CD4-positive, alpha-beta T cell (primary cell): ENCODE data around the gene KMT2C. TPM values are rescaled to one million over a fixed set of nuclear protein-coding genes. Genes with fewer than 3 reads are reported as not detected.

Experiments
- ATAC-seq: fragments of 200-7000 bp; cut with Tn5 transposase; one replicate; pipeline ENCODE4 v1.10.0; 2022; ENCODE audit warnings: mild to moderate bottlenecking; ENCODE audit not compliant: poor library complexity
- CTCF ChIA-PET: fragments of 350-600 bp; sonication (Branson Sonifier 250); formaldehyde crosslinking; loops from one replicate; lab custom pipeline; 2021; ENCODE audit warnings: antibody characterized with exemption, inconsistent platforms; lab: Charles Lee
- POLR2A ChIA-PET: fragments of 350-600 bp; sonication (Branson Sonifier 250); formaldehyde crosslinking; loops from one replicate; lab custom pipeline; 2021; ENCODE audit warnings: antibody characterized with exemption, inconsistent platforms; lab: Charles Lee
- DNase-seq, 14 experiments: peaks; one replicate each; pipeline ENCODE4 v3.0.0-alpha.2; 2013 to 2020; ENCODE audit warnings: mixed read lengths in 2 of 14
- H3K27ac ChIP-seq, 2 donors: one replicate each; pipeline versions ENCODE4 v1.5.1 to v1.7.0; 2013; ENCODE audit warnings: low read length in 2 of 2, low read depth in 1 of 2, mild to moderate bottlenecking in 1 of 2
- H3K27me3 ChIP-seq, 2 experiments: 1 replicate in 1 of 2; 2 replicates in 1 of 2; pipeline versions ENCODE4 v1.6.1 to v1.7.0; 2013; ENCODE audit warnings: low read length in 2 of 2, control low read depth in 1 of 2, mild to moderate bottlenecking in 1 of 2, moderate library complexity in 1 of 2; ENCODE audit not compliant: insufficient read depth in 2 of 2, control insufficient read depth in 1 of 2
- H3K36me3 ChIP-seq: one replicate; pipeline ENCODE4 v1.6.1; 2013; ENCODE audit warnings: low read length, control low read depth; ENCODE audit not compliant: insufficient read depth
- H3K4me1 ChIP-seq: one replicate; pipeline ENCODE4 v1.6.1; 2013; ENCODE audit warnings: low read length, control low read depth; ENCODE audit not compliant: insufficient read depth
- H3K4me3 ChIP-seq: one replicate; pipeline ENCODE4 v1.5.1; 2013; ENCODE audit warnings: mild to moderate bottlenecking, low read length, moderate library complexity
- H3K9me3 ChIP-seq, 2 experiments: 1 replicate in 1 of 2; 2 replicates in 1 of 2; pipeline versions ENCODE4 v1.6.1 to v1.7.0; 2013; ENCODE audit warnings: low read length in 2 of 2, mild to moderate bottlenecking in 2 of 2, control low read depth in 1 of 2, moderate library complexity in 1 of 2; ENCODE audit not compliant: control insufficient read depth in 1 of 2, insufficient read depth in 1 of 2
- H3K27ac Mint-ChIP-seq: one replicate; pipeline ENCODE4 v1.8.0; 2020; ENCODE audit warnings: mixed read lengths
- H3K27me3 Mint-ChIP-seq: one replicate; pipeline ENCODE4 v1.8.0; 2021; ENCODE audit warnings: mixed read lengths
- H3K36me3 Mint-ChIP-seq: one replicate; pipeline ENCODE4 v1.8.0; 2021; ENCODE audit warnings: low read depth, mixed read lengths
- H3K4me1 Mint-ChIP-seq: one replicate; pipeline ENCODE4 v1.8.0; 2021; ENCODE audit warnings: low read depth, mixed read lengths
- H3K4me3 Mint-ChIP-seq: one replicate; pipeline ENCODE4 v1.8.0; 2020; ENCODE audit warnings: mild to moderate bottlenecking, mixed read lengths
- H3K9me3 Mint-ChIP-seq: one replicate; pipeline ENCODE4 v1.8.0; 2020; ENCODE audit warnings: mixed read lengths
- intact Hi-C, 2 experiments: fragments of 100-400 bp; cut with DNase I in 1 of 2; cut with micrococcal nuclease in 1 of 2; formaldehyde crosslinking; loops; one replicate each; pipeline versions ENCODE4 v1.15.1 to v1.9.0; 2023 to 2025; cut with DNase I, micrococcal nuclease
- total RNA-seq, 174 experiments: library from RNA in 2 of 174; stranded (reverse) in 2 of 174; gene quantifications; one replicate each; pipeline ENCODE4 v1.2.3 and lab custom pipeline; 2021 to 2026
- TF ChIP-seq, protein P1 (sequence below): fragments of 200-600 bp; IDR thresholded peaks from one replicate; pipeline ENCODE4 v1.8.0; 2022; ENCODE audit warnings: antibody characterized with exemption, mild to moderate bottlenecking

KMT2C gene
- total RNA-seq, 2 experiments from 2014 or later: 113 to 118 TPM

DNA sequence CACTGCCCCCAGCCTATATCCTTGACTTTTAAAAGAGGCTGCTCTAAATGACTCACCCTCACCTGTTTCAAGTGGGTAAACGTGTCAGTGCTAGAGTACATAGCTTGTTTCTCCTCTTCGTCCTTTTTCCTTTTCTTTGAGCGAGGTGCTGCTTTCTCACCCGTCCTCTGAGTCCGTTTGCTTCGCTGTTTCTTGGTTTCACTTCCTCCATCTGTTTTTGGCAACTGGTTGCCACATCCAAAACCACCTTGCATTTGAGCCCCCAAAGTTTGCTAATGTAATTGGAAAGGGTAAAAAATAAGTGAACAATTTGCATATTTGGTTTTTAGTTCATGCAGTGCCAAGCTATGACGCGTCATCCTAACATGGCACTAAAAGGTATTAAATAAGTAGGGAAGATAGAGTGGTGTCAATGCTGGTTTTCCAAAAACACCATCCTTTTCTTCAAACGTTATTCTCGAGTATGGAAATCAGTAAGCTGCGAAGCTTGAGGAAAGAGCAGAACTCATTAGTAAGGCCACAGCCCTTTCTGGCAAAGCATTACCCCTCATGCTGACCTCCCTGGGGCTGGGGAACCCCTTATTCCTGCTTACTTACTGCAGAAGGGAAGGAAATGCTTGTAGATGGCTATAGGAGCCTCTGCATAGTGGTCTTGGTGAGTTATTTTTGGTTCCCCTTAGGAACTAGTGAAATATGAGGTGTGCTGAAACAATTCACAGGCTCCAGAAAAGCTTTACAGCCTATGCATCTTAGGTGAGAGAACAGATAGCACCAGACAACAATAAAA is 276.8 kb downstream of the KMT2C start:
- DNase-seq: peak in 2 of 14 experiments; percentile 13 to 26
- peaks cover 92% of the 10 kb centered on the region for H3K36me3 ChIP-seq

DNA sequence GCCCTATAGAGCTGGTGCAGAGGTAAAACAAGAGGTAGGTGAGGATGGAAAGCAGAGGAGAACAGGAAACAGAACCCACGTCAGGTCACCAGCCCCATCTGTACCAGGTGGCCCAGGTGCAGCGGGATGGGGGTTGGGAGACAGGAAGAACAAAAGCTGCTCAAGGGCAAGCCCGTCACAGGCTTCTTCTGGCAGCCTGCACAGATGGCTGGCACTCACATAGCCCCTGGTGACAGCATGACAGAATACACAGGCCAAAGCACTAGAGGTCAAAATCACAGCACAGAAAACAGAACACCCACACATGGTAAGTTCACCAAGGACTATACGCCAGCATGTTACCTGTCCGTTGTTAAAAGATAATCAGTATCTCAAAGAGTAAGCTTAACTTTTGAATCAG is 283.5 kb downstream of the KMT2C start:
- peaks cover 86% of the 10 kb centered on the region for H3K36me3 Mint-ChIP-seq

More for the DNA sequence above, 276.8 kb downstream of the KMT2C start:
- no peak overlapping the region for H3K4me3 ChIP-seq
- H3K27ac ChIP-seq: no peak overlapping the region
- Mint-ChIP-seq H3K4me1 (peaks cover 12% of the 10 kb centered on the region), H3K36me3 (peaks cover 88% of the 10 kb centered on the region), H3K9me3 (no peaks in the 10 kb centered on the region), H3K27me3 (no peaks in the 10 kb centered on the region), H3K27ac (peak overlapping the region; percentile 64), H3K4me3 (peak overlapping the region; percentile 12)
- no peaks in the 10 kb centered on the region for H3K27me3 ChIP-seq
- no peaks in the 10 kb centered on the region for H3K9me3 ChIP-seq
- TF ChIP-seq, protein P1, sequence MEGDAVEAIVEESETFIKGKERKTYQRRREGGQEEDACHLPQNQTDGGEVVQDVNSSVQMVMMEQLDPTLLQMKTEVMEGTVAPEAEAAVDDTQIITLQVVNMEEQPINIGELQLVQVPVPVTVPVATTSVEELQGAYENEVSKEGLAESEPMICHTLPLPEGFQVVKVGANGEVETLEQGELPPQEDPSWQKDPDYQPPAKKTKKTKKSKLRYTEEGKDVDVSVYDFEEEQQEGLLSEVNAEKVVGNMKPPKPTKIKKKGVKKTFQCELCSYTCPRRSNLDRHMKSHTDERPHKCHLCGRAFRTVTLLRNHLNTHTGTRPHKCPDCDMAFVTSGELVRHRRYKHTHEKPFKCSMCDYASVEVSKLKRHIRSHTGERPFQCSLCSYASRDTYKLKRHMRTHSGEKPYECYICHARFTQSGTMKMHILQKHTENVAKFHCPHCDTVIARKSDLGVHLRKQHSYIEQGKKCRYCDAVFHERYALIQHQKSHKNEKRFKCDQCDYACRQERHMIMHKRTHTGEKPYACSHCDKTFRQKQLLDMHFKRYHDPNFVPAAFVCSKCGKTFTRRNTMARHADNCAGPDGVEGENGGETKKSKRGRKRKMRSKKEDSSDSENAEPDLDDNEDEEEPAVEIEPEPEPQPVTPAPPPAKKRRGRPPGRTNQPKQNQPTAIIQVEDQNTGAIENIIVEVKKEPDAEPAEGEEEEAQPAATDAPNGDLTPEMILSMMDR: no peak
- POLR2A ChIA-PET: no interaction called here
- no peaks in the 10 kb centered on the region for H3K4me1 ChIP-seq
- CTCF ChIA-PET: no interaction called here
- intact Hi-C loops: no loop called here
- peak; percentile 26 for ATAC-seq

DNA sequence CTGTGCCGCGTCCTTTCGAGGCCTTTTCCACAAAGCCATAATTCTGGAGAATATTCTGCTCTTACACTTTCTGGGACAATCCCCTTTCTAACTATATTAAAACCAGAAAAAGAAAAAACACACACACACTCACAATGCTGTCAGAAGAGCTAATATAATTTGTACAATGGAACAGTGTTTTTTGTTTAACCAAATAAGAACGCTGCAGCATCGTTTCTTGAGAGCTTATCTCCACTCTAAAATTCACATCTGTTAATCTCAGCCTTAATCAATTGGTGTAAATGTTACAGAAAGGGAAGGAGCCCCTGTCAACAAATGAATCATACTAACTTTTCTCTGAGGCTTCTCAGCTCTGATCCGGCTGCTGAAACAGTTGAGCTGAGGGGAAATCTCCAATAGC is 286.4 kb downstream of the KMT2C start:
- Mint-ChIP-seq H3K4me3 (no peak overlapping the region), H3K27ac (peak overlapping the region; percentile 53), H3K36me3 (peaks cover 77% of the 10 kb centered on the region), H3K9me3 (no peaks in the 10 kb centered on the region), H3K4me1 (peaks cover 27% of the 10 kb centered on the region), H3K27me3 (no peaks in the 10 kb centered on the region)
- H3K4me3 ChIP-seq: no peak overlapping the region
- no peaks in the 10 kb centered on the region for H3K27me3 ChIP-seq
- peaks cover 22% of the 10 kb centered on the region for H3K4me1 ChIP-seq
- H3K27ac ChIP-seq: no peak overlapping the region
- ATAC-seq (no peak), DNase-seq (no peak)
- CTCF ChIA-PET: no interaction called here
- no peaks in the 10 kb centered on the region for H3K9me3 ChIP-seq
- TF ChIP-seq, protein P1: no peak
- peaks cover 77% of the 10 kb centered on the region for H3K36me3 ChIP-seq
- intact Hi-C loops: loop anchor here (5.0 to 10.0 kb wide), 4 partner anchors 72 to 575 kb away; partner anchors contain the start of gene PRKAG2 (in 1 of the 2)
- POLR2A ChIA-PET: no interaction called here

More for the DNA sequence above, 283.5 kb downstream of the KMT2C start:
- ATAC-seq (no peak), DNase-seq (no peak)
- Mint-ChIP-seq H3K27me3 (no peaks in the 10 kb centered on the region), H3K9me3 (no peaks in the 10 kb centered on the region), H3K4me3 (no peak overlapping the region), H3K4me1 (peaks cover 5% of the 10 kb centered on the region), H3K27ac (peak overlapping the region; percentile 72)
- Histone ChIP-seq H3K9me3 (no peaks in the 10 kb centered on the region), H3K4me3 (no peak overlapping the region), H3K27ac (no peak overlapping the region), H3K36me3 (peaks cover 95% of the 10 kb centered on the region), H3K4me1 (no peaks in the 10 kb centered on the region), H3K27me3 (no peaks in the 10 kb centered on the region)
- POLR2A ChIA-PET: interaction anchor here (2.2 kb wide), 1 partner anchor 9 kb away, joined by 8 read pairs; no protein-coding TSS in a partner anchor
- intact Hi-C loops: no loop called here
- CTCF ChIA-PET: no interaction called here
- TF ChIP-seq, protein P1: no peak
